ENCODE data around the gene APLP1.

DNA sequence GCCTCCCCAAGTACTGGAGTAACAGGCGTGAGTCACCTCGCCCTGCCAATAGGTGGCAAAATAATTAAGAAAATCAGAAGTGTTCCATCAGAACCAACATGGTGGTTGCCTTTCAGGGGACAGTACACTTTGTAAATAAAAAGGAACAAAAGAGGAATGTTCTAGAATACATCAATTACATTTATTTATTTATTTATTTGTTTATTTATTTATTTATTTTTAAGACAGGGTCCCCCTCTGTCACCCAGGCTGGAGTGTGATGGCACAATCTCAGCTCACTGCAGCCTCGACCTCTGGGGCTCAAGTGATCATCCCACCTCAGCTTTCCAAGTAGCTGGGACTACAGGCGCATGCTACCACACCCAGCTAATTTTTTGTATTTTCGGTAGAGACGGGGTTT, 52.6 kb downstream of the APLP1 start:
- no peak for TF ChIP-seq CTCF (IDR thresholded peaks at IDR 0.05)
- no peak for TF ChIP-seq ZFX (IDR thresholded peaks at IDR 0.05; ENCODE audit: borderline replicate concordance)
